HG02840 (cell line): Measurements from ENCODE around the gene RRP1.

ENCODE experiments used
- ATAC-seq: cut with Tn5 transposase; IDR thresholded peaks from one replicate; pipeline ENCODE4 v1.9.1; 2021; ENCODE audit warnings: mild to moderate bottlenecking, moderate library complexity, moderate number of reproducible peaks; ENCODE audit not compliant: unreplicated experiment, low FRiP score

Gene RRP1

DNA sequence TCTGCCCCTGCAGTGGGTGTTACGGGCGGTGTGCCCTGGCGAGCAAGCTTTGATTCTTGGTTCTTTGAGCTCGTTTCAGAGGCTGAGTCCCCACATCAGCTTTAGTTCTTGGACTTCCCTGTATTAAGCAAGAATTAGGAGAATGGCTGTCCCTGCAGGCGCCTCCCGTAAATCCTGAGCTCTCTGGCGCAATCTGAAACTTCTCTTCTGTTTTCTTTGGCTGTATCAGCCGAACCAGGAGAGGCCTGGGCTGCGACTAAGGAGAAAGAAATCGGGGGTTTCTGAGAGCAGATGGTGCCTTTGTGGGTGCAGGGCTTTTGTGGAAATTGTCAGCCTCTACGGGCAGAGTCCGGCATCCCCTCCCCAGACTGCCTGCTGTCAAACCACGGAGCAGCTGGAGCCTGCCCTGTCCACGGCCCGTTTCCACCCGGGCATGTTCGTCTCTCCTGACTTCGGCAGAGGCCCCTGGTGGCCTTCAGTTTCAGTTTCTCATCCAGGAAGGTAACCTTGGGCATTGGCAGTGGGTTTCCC, 31.2 kb upstream of the RRP1 start:
- no peak for ATAC-seq

DNA sequence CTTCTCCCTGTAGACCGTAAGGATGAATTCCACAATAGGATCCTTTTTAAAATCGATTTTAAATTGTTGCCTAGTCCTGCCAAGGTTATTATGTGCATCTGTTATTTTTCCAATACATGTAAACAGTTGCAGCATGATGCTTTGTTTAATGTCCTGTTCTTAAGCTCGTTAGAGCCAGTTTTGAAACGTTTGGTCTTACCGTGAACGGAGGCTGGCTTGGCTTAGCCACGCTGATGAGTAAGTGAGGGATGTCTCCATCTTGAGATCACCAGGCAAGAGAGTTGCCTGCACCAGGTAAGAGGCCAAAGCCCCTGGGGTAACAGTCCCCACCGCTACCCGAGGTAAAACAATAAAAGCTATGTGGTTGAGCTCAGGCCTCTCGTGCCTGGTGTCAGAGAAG, 30.6 kb upstream of the RRP1 start:
- no peak for ATAC-seq

DNA sequence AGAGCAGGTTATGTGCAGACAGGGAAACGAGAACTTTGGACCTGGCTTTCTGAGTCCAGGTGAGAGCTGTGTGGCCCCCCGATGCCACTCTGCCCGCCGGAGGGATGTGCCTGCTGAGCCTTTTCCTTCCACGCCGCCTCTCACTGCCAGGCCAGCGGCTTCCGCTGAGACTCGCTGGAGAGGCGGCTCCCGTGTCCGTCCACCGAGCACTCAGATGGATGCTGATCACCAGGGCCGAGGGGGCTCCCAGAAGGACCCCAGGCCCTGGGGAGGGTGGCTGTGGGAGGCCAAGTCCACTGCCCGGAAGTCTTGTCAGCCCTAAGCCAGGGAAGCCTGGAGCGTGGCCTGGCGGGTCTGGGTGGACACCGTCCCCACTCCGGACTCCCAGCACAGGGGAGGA, 29.7 kb upstream of the RRP1 start:
- no peak for ATAC-seq

DNA sequence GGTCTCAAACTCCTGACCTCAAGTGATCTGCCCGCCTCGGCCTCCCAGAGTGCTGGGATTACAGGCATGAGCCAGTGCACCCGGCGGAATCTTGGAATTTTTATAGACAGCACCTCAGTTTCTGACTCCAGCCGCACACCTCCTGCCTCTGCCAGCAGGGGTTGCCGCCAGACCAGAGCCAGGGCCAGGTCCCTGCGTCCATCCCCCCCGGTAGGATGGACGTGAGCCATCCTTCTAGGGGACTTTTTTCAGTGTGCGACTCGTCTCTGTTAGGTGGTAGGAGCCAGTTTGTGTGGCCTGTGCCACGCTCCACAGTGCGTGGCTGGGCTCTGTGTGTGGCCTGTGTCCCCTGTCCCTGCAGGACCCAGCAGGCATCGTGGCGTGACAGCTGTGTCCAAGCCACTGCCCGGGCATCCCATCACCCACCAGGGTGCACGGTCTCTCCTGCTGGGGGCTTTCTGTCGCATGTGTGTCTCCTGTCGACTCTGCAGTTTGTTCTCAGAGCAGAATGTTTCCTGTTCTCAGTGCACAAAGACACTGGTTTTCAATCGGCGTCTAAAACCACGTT, 28.9 kb upstream of the RRP1 start:
- no peak for ATAC-seq

DNA sequence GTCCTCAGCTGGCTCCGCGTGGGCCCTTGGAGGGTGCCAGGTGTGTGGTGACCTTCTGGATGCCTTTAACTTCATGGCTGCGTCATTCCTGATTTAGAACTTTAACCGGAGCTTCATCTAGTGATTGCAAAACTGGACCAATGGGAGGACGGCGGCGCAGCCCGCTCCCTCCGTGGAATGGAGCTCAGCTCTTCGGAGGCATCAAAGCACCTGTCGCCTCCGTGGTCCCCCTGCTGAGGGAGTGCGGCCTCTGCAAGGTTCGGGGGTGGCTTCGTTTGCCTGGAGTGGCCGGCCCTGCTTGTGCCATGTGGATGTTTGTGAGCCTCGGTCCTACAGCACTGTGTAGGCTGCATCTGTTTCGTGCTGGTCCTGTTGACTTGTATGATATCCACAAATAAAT, 27.5 kb upstream of the RRP1 start:
- ATAC-seq, result no peak

DNA sequence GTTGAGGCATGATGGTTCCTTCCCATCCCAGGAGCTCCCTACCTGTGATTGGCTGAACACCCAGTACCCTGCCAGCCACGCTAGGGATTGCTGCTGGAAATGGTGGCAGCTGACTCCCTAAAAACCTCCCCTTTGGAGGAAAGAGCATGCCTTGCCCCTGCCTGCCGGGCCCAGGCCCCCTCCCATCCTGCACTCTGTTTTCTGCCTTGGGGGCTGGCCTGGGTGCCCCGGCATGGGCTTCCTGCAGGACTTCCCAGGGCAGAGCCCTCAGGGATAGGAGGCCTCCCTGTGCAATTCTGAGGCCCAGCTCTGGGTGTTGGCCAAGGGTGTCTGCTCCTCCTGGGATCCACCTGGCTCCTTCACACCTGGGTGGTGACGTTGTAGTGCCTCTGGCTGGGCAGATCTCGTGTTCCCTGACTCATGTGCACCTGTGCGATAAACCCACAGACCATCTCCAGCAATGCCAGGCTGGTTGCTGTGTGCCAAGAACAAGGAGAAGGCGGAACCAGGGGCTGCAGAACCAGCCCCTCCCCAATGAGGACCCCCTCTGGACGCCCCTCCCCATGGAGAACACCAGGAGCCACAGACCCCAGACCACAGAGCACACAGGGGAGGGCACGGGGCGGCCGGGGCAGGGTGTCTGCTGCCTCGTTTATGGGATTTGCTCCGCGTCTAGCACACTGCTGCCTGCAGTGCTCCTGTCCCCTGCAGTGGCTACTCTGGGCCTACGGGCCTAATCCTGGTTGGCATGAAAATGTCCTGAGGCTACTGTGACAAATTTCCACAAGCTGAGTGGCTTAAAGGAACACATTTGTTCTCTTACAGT, 26.9 kb upstream of the RRP1 start:
- no peak for ATAC-seq

DNA sequence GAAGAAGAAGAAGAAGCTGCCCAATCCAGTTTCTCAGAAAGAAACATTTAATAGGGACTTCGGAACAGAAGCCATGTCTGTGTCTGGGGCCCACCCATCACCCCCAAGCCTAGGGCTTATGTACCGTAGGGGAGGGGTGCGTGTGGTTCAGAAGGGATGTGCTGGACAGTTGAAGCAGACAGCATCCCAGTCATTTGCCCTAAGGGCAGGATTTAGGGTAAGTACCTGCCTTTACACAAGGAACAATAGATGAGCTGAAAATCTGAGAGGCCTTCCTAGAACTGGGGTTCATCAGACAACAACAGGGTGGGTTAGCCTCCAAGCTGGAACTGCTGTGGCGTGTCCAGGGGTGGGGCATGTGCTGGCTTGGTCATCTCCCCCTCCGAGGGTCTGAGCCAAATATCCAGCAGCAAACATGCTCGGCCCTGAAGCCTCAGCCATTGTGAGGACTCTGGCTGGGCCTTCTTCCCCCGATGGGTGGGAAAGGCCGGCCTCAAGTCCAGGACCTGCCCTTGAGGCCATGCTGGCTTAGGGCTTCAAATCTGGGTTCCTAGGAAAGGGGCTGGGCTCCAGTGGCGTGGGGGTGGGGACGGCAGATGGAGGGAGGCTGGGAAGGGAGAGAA, 25.4 kb upstream of the RRP1 start:
- ATAC-seq, result no peak

DNA sequence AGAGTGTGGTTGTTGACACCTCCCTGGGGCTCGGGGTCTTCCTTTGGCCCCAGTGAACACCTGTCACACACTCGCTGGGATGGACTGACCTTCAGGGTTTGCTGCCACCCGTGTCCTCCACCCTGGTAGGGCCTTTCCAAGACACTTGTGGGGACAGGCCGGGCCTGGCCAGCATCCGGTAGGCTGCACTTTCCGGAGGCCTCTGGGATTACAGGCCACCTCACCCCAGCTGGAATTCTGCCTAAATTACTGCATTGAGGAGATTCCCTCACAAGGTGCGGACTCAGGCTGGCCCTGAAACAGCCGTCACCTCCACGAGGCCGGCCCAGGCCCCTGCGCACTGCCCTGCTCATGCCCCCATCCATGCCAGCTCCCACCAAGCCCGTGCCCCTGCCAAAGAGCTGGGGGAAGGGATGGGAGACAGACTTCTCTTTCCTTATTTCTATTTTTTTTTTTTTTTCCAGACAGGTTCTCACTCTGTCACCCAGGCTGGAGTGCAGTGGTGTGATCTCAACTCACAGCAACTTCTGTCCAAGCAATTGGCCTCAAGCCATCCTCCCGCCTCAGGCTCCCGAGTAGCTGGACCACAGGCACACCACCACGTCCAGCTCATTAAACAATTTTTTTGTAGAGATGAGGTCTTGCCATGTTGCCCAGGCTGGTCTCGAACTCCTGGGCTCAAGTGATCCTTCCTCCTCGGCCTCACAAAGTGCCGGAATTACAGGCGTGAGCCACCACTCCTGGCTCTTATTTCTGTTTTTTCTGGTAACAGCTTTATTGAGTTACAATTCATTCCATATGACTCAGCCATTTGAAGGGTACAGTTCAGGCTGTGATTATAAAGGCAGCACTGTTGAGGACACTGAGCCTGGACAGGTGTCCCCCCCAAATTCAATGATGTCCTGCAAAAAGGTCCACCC, 24.5 kb upstream of the RRP1 start:
- no peak for ATAC-seq

DNA sequence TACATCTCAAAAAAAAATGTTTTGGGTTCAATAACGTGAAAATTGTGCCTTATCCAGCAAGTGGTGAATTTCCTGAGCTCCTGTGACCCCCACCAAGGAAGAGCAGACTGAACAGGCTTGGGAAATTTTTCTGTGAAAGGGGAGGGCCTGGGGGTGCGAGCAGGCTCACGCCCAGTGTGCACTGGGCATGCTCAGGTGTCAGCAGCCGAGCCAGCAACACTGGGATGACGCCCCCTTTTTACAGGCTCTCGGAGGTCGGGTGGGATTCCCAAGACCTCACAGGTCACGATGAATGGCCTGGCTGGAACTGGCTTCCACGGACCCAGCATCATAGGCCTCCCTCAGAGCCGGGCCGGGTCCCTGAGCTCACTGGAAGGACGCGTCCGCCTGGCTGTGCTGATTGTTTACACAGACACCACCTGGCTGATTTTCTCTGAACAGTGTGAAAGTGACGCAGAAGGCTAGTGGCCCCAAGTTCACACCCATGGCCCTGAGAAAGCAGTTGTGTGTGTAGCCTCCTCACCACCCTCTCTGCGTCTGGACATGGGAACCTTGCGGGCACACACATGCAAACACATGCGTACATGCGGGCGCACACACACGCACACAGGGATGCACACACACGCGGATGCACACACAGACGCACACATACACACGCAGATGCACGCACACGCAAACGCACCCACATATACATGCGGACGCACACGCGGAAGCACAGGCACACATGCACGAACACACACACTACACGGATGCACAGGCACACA, 22.5 kb upstream of the RRP1 start:
- no peak for ATAC-seq

DNA sequence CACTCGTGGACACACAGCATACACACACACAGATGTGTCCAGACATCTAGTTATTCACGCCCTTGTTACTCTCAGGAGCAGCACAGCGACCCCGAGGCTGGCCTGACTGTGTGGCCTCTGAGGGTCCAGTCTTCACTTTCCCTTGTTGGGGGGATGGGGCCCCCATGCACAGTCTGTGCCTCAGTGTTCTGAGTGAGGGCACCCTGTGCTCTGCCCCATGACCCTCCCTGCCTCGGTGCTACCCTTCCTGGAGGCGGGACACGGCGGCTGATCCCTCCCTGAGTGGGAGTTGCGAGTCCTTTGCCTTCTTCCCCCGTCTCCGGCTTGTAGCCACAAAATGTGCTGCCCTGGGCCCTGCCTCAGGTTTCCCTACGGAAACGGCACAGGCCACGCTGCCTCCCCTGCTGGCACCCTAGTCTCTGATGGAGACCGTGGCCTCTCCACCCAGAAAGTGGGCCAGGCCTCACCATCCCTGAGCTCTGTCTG, 21.8 kb upstream of the RRP1 start:
- ATAC-seq, result no peak

DNA sequence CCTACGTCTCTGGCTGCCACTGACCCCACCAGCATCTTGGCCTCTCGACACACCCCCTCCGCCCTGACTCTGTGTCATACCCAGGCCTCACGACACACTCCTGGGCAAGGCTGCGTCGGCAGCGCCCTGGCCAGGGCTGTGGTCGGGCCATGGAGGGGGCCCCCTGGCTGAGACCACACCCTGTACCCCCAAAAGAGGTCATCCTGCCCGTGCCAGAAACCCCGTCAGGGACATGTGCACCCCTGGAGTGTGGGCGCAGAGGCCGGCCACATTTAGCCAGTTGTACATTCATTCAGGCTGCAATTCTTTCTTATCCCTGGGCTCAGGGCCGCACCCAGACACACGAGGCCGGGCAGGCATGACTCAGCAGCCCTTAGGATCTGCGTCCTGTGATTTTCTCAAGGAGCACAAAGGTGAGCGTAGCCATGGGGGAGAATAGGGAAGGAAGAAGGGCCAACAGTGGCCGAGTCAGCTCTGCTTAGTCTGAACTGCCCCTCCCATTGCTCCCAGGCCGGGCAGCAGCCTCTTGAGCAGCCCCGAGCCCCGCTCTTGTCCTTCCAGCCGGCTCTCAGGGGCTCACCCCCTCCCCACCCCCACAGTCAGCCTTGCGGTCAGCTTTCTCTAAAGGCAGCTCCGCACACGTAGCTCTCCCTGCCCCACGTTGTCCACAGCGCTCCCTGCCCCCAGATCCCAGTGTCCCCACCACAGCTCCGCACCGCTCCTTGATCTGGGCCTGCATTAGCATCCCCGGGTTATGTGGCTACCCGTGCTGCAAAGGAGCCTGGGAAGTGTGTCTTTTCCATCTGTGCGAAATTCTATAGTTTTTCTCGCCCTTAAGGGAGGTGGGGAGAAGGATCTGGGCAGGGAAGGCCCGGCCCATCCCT, 21.2 kb upstream of the RRP1 start:
- ATAC-seq, result no peak

DNA sequence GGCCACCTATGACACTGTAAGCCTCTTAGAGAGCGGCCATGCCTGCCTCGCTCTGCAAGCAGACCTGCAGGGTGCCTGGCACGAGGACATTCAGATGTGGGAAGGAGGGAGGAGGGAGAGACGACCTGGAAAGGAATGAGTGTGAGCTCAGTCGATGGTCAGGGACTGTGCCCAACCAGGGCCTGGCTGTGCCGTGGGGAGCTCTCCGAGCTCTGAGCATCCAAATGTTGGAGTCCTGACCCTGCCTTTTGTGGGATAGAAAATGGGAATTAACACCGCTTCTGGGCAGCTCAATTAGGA, 20.6 kb upstream of the RRP1 start:
- no peak for ATAC-seq

DNA sequence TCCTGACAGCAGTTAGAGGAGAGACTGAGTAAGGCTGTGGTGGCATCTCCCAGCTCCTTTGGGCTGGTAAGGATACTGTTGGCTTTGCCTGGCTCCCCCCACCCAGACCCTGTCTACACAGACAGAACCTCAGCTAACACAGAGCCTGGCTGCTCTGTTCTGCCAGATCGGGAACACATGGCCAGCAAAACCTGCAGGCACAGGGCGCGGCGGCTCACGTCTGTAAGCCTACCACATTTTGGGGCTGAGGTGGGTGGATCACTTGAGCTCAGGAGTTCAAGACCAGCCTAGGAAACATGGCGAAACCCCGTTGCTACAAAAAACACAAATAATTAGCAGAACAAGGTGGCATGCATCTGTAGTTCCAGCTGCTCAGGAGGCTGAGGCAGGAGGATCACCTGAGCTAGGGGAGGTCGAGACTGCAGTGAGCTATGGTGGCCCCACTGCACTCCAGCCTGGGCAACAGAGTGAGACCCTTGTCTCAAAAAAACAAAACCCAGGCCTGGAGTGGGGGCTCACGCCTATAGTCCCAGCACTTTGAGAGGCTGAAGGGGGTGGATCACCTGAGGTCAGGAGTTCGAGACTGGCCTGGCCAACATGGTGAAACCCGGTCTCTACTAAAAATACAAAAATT, 19.9 kb upstream of the RRP1 start:
- no peak for ATAC-seq

DNA sequence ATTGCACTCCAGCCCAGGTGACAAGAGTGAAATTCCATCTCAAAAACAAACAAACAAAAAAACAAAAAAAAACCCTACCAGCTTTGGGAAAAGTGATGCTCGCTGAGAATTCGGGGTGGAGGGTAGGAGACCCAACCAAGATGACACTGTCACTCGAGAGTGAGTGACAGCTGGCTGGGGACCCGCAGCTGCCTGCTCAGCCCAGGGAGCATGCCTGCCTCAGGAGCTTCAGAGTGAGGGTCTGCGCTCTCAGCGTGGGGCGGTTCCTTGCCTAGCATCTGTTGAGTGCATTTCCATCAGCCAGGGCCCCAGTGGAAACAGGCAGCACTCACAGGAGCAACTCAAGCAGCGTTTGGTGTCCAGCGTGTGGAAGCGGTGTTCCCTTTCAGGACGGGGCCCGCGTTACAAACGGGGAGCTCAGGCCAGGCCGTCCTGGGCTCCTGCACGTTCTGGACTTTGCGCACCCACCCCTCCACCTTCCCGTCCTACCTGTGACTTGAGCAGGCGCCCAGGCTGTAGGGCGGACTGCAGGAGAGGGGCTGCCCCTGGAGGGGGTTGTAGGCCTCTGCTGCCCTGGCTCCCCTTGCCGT, 19.2 kb upstream of the RRP1 start:
- no peak for ATAC-seq

DNA sequence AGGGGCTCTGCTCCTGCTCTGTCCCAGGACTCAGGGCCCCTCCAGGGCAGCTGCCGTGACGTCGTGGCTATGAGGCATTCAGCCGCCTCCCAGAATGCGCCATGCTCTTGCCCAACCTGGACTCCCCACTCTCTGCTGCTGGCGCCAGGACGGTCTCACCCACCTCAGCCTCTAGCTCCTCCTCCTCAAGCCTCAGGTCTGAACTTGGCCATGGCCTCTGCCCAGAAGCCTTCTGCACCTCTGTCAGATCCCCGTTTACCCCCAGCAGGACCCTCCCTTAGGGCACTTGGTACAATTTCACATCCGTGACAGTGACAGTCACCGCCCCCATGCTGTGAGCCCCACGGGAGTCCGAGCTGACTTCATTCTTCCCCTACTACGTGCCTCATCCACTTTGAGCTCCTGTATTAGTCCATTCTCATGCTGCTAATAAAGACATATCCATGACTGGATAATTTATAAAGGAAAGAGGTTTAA, 18.1 kb upstream of the RRP1 start:
- ATAC-seq, result no peak

DNA sequence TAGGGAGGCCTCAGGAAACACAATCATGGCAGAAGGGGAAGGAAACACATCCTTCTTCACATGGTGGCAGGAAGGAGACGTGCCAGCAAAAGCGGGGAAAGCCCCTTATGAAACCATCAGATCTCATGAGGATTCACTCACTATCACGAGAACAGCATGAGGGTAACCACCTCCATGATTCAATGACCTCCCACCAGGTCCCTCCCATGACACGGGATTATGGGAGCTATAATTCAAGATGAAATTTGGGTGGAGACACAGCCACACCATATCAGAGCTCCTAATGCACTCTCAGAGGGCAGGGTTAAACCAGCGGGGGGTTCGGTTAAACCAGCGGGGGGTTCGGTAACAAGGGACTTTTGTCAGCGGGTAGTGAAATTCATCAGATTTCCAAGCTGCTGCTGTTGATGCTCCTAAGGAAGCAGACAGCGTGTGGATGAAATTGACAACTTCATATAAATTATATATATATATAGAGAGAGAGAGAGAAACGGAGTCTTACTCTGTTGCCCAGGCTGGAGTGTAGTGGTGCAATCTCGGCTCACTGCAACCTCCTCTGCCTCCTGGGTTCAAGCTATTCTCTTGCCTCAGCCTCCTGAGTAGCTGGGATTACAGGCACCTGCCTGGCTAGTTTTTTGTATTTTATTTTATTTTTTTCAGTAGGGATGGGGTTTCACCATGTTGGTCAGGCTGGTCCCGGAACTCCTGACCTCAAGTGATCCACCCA, 17.5 kb upstream of the RRP1 start:
- no peak for ATAC-seq

DNA sequence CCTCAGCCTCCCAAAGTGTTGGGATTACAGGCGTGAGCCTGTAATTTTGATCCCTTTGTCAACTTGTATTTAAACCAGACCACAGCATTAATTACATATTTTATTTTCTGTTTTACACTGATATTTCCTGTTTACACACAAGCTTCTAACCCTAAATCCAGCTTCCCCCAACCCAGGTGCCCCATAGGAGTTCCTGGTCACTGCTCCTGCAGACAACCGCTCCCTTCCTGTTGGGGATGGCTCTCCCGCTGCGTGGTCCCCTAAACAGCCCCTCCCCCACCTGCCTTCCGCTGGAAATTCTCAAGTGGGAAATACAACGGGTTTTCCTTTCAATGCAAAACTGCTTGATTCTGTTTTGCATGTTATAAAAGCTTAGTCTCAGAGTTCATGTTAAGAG, 17.0 kb upstream of the RRP1 start:
- no peak for ATAC-seq
